GM23338 (cell line): Measurements from ENCODE around the gene WDR75. TPM values are rescaled to one million over a fixed set of nuclear protein-coding genes. Genes with fewer than 3 reads are reported as not detected.

Source experiments
- ATAC-seq: fragments of 200-7000 bp; cut with Tn5 transposase; 3 replicates; pipeline ENCODE4 v1.9.1; 2020
- DNase-seq: peaks from one replicate; pipeline ENCODE4 v3.0.0-alpha.2; 2015; ENCODE audit warnings: low spot score
- H2AFZ ChIP-seq: fragments of 200-600 bp; sonication (generic); 2 replicates; pipeline ENCODE4 v1.8.0; 2016; ENCODE audit warnings: antibody characterized with exemption, mild to moderate bottlenecking, moderate library complexity
- H3F3A ChIP-seq: fragments of 200-600 bp; sonication (generic); replicated peaks from 2 replicates; pipeline ENCODE4 v1.8.0; 2017; ENCODE audit warnings: antibody characterized with exemption, mixed run types, low read depth
- H3K27ac ChIP-seq: fragments of 200-600 bp; sonication (generic); 2 replicates; pipeline ENCODE4 v1.6.1; 2016; ENCODE audit warnings: low read depth
- H3K27me3 ChIP-seq: fragments of 200-600 bp; sonication (generic); 2 replicates; pipeline ENCODE4 v1.8.0; 2016; ENCODE audit warnings: mild to moderate bottlenecking, mixed run types, moderate library complexity; ENCODE audit not compliant: insufficient read depth
- H3K36me3 ChIP-seq: fragments of 200-600 bp; sonication (generic); 2 replicates; pipeline ENCODE4 v1.8.0; 2016; ENCODE audit warnings: mild to moderate bottlenecking; ENCODE audit not compliant: insufficient read depth
- H3K4me1 ChIP-seq: fragments of 200-600 bp; sonication (generic); 2 replicates; pipeline ENCODE4 v1.8.0; 2016; ENCODE audit warnings: mild to moderate bottlenecking, moderate library complexity; ENCODE audit not compliant: insufficient read depth
- H3K4me2 ChIP-seq: fragments of 200-600 bp; sonication (generic); 2 replicates; pipeline ENCODE4 v1.7.1; 2017; ENCODE audit warnings: mixed run types
- H3K4me3 ChIP-seq: fragments of 200-600 bp; sonication (generic); 2 replicates; pipeline ENCODE4 v1.6.1; 2016; ENCODE audit warnings: mixed run types
- H3K79me2 ChIP-seq: fragments of 200-600 bp; sonication (generic); replicated peaks from 2 replicates; pipeline ENCODE4 v1.8.0; 2017; ENCODE audit warnings: mild to moderate bottlenecking; ENCODE audit not compliant: insufficient read depth
- H3K9me2 ChIP-seq: fragments of 200-600 bp; sonication (generic); 2 replicates; pipeline ENCODE4 v1.8.0; 2017; ENCODE audit not compliant: insufficient read depth
- H4K20me1 ChIP-seq: fragments of 200-600 bp; sonication (generic); replicated peaks from 2 replicates; pipeline ENCODE4 v1.8.0; 2017; ENCODE audit warnings: mild to moderate bottlenecking; ENCODE audit not compliant: insufficient read depth
- H3K27ac Mint-ChIP-seq: 2 replicates; pipeline ENCODE4 v1.8.0; 2020; ENCODE audit warnings: inconsistent platforms, mild to moderate bottlenecking, moderate library complexity, mixed read lengths
- H3K27me3 Mint-ChIP-seq: 3 replicates; pipeline ENCODE4 v1.8.0; 2022; ENCODE audit warnings: low read depth, mild to moderate bottlenecking, moderate library complexity, mixed read lengths, inconsistent platforms; ENCODE audit not compliant: insufficient read depth, poor library complexity
- H3K36me3 Mint-ChIP-seq: 3 replicates; pipeline ENCODE4 v1.8.0; 2021; ENCODE audit warnings: low read depth, mild to moderate bottlenecking, inconsistent platforms, moderate library complexity, mixed read lengths
- H3K4me1 Mint-ChIP-seq: 3 replicates; pipeline ENCODE4 v1.8.0; 2020; ENCODE audit warnings: mild to moderate bottlenecking, inconsistent platforms, mixed read lengths
- H3K4me3 Mint-ChIP-seq: 3 replicates; pipeline ENCODE4 v1.8.0; 2021; ENCODE audit warnings: moderate library complexity, mild to moderate bottlenecking, inconsistent platforms, mixed read lengths
- H3K9me3 Mint-ChIP-seq: 3 replicates; pipeline ENCODE4 v1.8.0; 2020; ENCODE audit warnings: moderate library complexity, mild to moderate bottlenecking, inconsistent platforms, mixed read lengths
- CREB1 ChIP-seq: fragments of 250-450 bp; sonication (Bioruptor Pico); IDR thresholded peaks from 2 replicates; pipeline ENCODE4 v1.5.0; 2020; ENCODE audit warnings: low read depth, mild to moderate bottlenecking, moderate library complexity
- EZH2 ChIP-seq: fragments of 200-600 bp; sonication (generic); IDR thresholded peaks from one replicate; pipeline ENCODE4 v1.8.0; 2017; ENCODE audit warnings: antibody characterized with exemption, mild to moderate bottlenecking, low read depth; ENCODE audit not compliant: unreplicated experiment
- EZH2phosphoT487 ChIP-seq: fragments of 200-600 bp; sonication (generic); IDR thresholded peaks from one replicate; pipeline ENCODE4 v1.8.1; 2018; ENCODE audit warnings: antibody characterized with exemption; ENCODE audit not compliant: unreplicated experiment
- JUNB ChIP-seq: IDR thresholded peaks from one replicate; pipeline ENCODE4 v1.6.1; 2016; ENCODE audit warnings: antibody characterized with exemption; ENCODE audit not compliant: unreplicated experiment
- POLR2AphosphoS5 ChIP-seq: IDR thresholded peaks from 2 replicates; pipeline ENCODE4 v1.6.1; 2016; ENCODE audit warnings: antibody characterized with exemption, low read depth
- STAT1 ChIP-seq: IDR thresholded peaks from one replicate; pipeline ENCODE4 v1.6.1; 2016; ENCODE audit warnings: antibody characterized with exemption; ENCODE audit not compliant: unreplicated experiment
- ZNF114 ChIP-seq: fragments of 250-450 bp; sonication (Bioruptor Pico); IDR thresholded peaks from 2 replicates; pipeline ENCODE4 v1.5.0; 2020; ENCODE audit warnings: mild to moderate bottlenecking, moderate library complexity
- ZNF331 ChIP-seq: fragments of 250-450 bp; sonication (Bioruptor Pico); IDR thresholded peaks from 2 replicates; pipeline ENCODE4 v1.5.0; 2020; ENCODE audit warnings: low read depth, mild to moderate bottlenecking, moderate library complexity
- polyA plus RNA-seq: library from polyadenylated mRNA; unstranded; fragments of >200 nt; fragmentation: Nextera tagmentation; extraction: Ambion mirVana; gene quantifications from 2 replicates; pipeline ENCODE4 v1.2.1, GENCODE V29; 2016
- total RNA-seq: library from RNA; depleted of rRNA; stranded (reverse); fragments of >200 nt; shearing (Covaris generic); gene quantifications from 2 replicates; pipeline ENCODE4 v1.2.3, GENCODE V29; 2014
- TF ChIP-seq, protein P1 (sequence below), 2 experiments: fragments of 200-600 bp in 1 of 2; sonication (generic) in 1 of 2; conservative IDR thresholded peaks; 2 replicates each; pipeline versions ENCODE4 v1.5.1 to v1.6.1; 2016 to 2017; ENCODE audit warnings: antibody characterized with exemption in 2 of 2, low read depth in 2 of 2, mild to moderate bottlenecking in 2 of 2, moderate library complexity in 1 of 2
- TF ChIP-seq, protein P2 (sequence below): IDR thresholded peaks from one replicate; pipeline ENCODE4 v1.6.1; 2018; ENCODE audit warnings: antibody characterized with exemption; ENCODE audit not compliant: unreplicated experiment
- TF ChIP-seq, protein P3 (sequence below): fragments of 250-450 bp; sonication (Bioruptor Pico); IDR thresholded peaks from 2 replicates; pipeline ENCODE4 v1.5.0; 2020; ENCODE audit warnings: mild to moderate bottlenecking, moderate library complexity

WDR75 gene
- total and polyA plus RNA-seq, 2 experiments from 2014 or later = 57.2 to 80.9 TPM

GRCh38 chr2:189454009-189454408, 12.7 kb downstream of the WDR75 start:
- H3K4me2 ChIP-seq = no peak overlapping the region
- Mint-ChIP-seq H3K4me1 (no peaks in the 10 kb centered on the region), H3K36me3 (peaks cover 90% of the 10 kb centered on the region), H3K4me3 (no peak overlapping the region), H3K27me3 (no peaks in the 10 kb centered on the region), H3K27ac (no peak overlapping the region), H3K9me3 (no peaks in the 10 kb centered on the region)
- ATAC-seq (no peak), DNase-seq (no peak)
- no peaks in the 10 kb centered on the region for H3K27me3 ChIP-seq
- TF ChIP-seq, protein P1, sequence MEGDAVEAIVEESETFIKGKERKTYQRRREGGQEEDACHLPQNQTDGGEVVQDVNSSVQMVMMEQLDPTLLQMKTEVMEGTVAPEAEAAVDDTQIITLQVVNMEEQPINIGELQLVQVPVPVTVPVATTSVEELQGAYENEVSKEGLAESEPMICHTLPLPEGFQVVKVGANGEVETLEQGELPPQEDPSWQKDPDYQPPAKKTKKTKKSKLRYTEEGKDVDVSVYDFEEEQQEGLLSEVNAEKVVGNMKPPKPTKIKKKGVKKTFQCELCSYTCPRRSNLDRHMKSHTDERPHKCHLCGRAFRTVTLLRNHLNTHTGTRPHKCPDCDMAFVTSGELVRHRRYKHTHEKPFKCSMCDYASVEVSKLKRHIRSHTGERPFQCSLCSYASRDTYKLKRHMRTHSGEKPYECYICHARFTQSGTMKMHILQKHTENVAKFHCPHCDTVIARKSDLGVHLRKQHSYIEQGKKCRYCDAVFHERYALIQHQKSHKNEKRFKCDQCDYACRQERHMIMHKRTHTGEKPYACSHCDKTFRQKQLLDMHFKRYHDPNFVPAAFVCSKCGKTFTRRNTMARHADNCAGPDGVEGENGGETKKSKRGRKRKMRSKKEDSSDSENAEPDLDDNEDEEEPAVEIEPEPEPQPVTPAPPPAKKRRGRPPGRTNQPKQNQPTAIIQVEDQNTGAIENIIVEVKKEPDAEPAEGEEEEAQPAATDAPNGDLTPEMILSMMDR (conservative IDR thresholded peaks at IDR 0.05; ENCODE audit: low read depth in 2 of 2) = no peak
- TF ChIP-seq POLR2AphosphoS5 (no peak), JUNB (no peak), CREB1 (CRISPR knock-in tag) (no peak), EZH2 (no peak), EZH2phosphoT487 (no peak), ZNF114 (no peak), ZNF331 (CRISPR knock-in tag) (no peak), STAT1 (no peak)
- TF ChIP-seq, protein P2, sequence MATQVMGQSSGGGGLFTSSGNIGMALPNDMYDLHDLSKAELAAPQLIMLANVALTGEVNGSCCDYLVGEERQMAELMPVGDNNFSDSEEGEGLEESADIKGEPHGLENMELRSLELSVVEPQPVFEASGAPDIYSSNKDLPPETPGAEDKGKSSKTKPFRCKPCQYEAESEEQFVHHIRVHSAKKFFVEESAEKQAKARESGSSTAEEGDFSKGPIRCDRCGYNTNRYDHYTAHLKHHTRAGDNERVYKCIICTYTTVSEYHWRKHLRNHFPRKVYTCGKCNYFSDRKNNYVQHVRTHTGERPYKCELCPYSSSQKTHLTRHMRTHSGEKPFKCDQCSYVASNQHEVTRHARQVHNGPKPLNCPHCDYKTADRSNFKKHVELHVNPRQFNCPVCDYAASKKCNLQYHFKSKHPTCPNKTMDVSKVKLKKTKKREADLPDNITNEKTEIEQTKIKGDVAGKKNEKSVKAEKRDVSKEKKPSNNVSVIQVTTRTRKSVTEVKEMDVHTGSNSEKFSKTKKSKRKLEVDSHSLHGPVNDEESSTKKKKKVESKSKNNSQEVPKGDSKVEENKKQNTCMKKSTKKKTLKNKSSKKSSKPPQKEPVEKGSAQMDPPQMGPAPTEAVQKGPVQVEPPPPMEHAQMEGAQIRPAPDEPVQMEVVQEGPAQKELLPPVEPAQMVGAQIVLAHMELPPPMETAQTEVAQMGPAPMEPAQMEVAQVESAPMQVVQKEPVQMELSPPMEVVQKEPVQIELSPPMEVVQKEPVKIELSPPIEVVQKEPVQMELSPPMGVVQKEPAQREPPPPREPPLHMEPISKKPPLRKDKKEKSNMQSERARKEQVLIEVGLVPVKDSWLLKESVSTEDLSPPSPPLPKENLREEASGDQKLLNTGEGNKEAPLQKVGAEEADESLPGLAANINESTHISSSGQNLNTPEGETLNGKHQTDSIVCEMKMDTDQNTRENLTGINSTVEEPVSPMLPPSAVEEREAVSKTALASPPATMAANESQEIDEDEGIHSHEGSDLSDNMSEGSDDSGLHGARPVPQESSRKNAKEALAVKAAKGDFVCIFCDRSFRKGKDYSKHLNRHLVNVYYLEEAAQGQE = no peak
- TF ChIP-seq, protein P3, sequence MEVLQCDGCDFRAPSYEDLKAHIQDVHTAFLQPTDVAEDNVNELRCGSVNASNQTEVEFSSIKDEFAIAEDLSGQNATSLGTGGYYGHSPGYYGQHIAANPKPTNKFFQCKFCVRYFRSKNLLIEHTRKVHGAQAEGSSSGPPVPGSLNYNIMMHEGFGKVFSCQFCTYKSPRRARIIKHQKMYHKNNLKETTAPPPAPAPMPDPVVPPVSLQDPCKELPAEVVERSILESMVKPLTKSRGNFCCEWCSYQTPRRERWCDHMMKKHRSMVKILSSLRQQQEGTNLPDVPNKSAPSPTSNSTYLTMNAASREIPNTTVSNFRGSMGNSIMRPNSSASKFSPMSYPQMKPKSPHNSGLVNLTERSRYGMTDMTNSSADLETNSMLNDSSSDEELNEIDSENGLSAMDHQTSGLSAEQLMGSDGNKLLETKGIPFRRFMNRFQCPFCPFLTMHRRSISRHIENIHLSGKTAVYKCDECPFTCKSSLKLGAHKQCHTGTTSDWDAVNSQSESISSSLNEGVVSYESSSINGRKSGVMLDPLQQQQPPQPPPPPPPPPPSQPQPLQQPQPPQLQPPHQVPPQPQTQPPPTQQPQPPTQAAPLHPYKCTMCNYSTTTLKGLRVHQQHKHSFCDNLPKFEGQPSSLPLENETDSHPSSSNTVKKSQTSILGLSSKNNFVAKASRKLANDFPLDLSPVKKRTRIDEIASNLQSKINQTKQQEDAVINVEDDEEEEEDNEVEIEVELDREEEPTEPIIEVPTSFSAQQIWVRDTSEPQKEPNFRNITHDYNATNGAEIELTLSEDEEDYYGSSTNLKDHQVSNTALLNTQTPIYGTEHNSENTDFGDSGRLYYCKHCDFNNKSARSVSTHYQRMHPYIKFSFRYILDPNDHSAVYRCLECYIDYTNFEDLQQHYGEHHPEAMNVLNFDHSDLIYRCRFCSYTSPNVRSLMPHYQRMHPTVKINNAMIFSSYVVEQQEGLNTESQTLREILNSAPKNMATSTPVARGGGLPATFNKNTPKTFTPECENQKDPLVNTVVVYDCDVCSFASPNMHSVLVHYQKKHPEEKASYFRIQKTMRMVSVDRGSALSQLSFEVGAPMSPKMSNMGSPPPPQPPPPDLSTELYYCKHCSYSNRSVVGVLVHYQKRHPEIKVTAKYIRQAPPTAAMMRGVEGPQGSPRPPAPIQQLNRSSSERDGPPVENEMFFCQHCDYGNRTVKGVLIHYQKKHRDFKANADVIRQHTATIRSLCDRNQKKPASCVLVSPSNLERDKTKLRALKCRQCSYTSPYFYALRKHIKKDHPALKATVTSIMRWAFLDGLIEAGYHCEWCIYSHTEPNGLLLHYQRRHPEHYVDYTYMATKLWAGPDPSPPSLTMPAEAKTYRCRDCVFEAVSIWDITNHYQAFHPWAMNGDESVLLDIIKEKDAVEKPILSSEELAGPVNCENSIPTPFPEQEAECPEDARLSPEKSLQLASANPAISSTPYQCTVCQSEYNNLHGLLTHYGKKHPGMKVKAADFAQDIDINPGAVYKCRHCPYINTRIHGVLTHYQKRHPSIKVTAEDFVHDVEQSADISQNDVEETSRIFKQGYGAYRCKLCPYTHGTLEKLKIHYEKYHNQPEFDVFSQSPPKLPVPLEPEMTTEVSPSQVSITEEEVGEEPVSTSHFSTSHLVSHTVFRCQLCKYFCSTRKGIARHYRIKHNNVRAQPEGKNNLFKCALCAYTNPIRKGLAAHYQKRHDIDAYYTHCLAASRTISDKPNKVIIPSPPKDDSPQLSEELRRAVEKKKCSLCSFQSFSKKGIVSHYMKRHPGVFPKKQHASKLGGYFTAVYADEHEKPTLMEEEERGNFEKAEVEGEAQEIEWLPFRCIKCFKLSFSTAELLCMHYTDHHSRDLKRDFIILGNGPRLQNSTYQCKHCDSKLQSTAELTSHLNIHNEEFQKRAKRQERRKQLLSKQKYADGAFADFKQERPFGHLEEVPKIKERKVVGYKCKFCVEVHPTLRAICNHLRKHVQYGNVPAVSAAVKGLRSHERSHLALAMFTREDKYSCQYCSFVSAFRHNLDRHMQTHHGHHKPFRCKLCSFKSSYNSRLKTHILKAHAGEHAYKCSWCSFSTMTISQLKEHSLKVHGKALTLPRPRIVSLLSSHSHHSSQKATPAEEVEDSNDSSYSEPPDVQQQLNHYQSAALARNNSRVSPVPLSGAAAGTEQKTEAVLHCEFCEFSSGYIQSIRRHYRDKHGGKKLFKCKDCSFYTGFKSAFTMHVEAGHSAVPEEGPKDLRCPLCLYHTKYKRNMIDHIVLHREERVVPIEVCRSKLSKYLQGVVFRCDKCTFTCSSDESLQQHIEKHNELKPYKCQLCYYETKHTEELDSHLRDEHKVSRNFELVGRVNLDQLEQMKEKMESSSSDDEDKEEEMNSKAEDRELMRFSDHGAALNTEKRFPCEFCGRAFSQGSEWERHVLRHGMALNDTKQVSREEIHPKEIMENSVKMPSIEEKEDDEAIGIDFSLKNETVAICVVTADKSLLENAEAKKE (CRISPR knock-in tag) = no peak
- peaks cover 14% of the 10 kb centered on the region for H4K20me1 ChIP-seq
- H3K9me2 ChIP-seq = no peaks in the 10 kb centered on the region
- peaks cover 16% of the 10 kb centered on the region; the same call in 1 of the 2 replicates for H3K79me2 ChIP-seq
- H3F3A ChIP-seq = no peaks in the 10 kb centered on the region
- no peak overlapping the region for H2AFZ ChIP-seq
- H3K27ac ChIP-seq = no peak overlapping the region
- H3K4me1 ChIP-seq = no peaks in the 10 kb centered on the region
- peaks cover 93% of the 10 kb centered on the region for H3K36me3 ChIP-seq
- H3K4me3 ChIP-seq = no peak overlapping the region
